D341Med (cell line): Measurements from ENCODE around the gene LRRFIP1.

Experiments
- DNase-seq: peaks from one replicate; pipeline ENCODE4 v3.0.0; 2012; ENCODE audit warnings: low spot score

Gene LRRFIP1

GRCh38 chr2:237618449-237618848 lies 8.9 kb upstream of the LRRFIP1 start:
- no peak for DNase-seq

DNA sequence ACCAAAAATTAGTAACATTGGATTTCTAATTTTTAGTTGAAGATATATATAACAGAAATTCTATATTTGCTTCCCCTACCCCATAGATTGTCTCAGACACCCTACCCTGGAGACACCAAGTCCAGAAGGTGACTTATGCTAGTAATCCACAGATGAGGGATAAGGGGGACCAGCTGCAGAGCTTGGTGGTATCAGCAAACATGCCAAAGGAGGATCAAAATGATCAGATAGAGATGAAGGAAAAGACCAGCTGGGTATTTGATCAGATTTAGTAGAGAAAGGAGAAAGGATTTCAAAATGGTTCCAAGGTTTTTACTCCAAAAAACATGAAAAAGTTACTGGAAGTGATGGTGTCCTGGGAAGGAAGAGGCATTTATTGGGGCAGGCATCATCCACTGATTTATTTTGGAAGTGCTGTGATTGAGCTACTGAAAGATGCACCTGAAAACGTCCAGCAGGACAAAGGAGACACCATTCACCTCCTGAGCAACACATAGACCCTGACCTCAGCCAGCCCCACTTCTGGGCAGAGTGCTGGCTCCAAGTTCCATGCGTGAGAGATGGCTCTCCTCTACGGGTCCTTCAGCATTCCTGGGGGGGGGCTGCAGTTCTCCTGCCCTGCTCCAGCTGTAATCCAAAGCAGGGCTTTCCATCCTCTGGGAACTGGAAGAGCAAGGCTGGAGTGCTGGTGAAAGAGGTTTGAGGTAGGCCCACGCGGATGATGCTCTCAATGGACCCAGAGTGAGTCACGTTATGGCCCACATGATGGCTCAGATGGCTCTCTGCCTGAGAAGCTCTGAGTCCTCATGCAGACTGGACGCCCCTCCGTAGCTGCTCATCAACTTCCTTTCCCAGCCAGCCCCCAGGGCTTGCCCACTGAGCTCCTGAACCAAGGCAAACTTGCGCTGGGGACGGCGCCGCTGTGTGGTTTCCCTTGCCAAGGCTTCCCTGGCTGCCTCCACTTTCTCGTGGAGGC lies 3.7 kb upstream of the LRRFIP1 start:
- no peak for DNase-seq

DNA sequence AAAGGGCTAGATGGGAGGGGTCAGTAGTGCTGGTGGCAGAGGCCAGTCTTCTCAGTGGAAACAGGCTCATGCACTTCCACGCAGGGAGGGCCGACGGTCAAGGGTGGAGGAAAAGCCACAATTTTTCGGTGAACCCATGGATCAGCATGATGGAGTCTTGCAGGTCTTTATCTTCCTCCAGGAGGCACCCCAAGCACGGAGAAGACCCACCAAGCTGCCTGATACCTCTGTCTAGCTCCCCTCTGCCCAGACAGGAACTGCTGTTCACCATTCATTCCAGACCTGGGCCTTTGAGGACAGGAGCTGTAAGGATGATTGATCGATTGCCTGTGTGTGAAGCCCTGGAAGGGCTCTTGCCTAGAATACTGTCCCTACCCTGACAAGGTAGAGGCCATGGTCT lies 2.8 kb upstream of the LRRFIP1 start:
- DNase-seq, result no peak

DNA sequence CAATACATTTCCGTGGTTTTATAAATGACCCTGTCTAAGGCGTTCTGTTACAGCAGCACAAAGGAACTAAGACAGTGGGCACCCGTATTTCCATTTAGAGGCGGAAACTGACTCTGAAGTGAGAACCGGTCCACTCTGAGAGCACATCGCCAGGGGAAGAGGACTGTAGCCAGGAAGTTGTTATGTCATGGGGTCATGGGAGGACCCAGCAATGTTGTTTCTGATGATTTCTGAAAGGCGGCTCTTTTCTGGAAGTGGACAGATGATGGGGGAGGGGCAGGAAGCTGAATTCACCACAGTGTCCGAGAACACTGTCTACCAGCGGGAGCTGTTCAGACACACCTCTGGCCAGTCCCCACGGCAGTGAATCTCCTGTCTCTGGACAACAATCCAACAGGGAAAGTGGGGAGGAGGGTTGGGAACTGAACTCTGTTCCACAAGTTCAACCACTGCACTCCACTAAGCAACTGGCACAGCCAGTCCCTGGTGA lies 2.1 kb upstream of the LRRFIP1 start:
- no peak for DNase-seq

GRCh38 chr2:237625777-237626176 lies 1.6 kb upstream of the LRRFIP1 start:
- DNase-seq, result no peak

DNA sequence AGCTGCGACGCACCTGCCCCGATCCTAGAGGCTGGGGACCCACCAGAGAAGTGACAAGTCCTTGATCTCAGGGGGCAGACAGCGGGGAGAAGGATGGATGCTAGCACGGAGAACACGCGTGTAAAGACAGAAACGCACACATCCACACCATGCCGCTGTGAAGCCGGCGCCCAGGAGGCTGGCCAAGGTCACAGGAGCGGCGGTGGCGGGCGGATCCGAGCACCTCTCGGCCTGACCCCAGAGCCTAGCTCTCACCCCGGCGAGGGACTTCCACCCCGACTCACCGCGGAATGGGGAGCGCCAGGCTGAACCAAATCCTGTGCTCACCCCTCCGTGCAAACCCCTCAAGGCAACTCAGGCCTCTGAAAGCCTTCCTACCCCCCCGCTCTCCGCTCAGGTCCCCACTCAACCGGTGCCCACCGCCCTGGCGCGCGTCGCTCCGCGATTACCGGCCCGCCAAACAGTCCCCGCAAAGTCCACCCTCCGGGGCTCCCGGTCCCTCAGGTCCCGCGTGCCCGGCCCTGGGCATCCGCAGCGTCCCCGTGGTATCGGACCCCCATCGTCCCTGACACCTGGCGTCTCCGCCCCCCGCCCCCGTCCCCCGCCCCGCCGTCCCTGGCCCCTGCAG lies 460 bp upstream of the LRRFIP1 start:
- DNase-seq, result no peak

- DNase-seq, result no peak
Measured at GRCh38 chr2:237628247-237629187, 1.1 kb downstream of the LRRFIP1 start.

- no peak for DNase-seq
Measured at GRCh38 chr2:237629188-237629534, 1.8 kb downstream of the LRRFIP1 start.

- no peak for DNase-seq
Measured at GRCh38 chr2:237629739-237630138, 2.4 kb downstream of the LRRFIP1 start.

GRCh38 chr2:237630216-237631000 lies 3.0 kb downstream of the LRRFIP1 start:
- no peak for DNase-seq

- DNase-seq, result no peak
Measured at GRCh38 chr2:237631007-237631785, 3.8 kb downstream of the LRRFIP1 start.

DNA sequence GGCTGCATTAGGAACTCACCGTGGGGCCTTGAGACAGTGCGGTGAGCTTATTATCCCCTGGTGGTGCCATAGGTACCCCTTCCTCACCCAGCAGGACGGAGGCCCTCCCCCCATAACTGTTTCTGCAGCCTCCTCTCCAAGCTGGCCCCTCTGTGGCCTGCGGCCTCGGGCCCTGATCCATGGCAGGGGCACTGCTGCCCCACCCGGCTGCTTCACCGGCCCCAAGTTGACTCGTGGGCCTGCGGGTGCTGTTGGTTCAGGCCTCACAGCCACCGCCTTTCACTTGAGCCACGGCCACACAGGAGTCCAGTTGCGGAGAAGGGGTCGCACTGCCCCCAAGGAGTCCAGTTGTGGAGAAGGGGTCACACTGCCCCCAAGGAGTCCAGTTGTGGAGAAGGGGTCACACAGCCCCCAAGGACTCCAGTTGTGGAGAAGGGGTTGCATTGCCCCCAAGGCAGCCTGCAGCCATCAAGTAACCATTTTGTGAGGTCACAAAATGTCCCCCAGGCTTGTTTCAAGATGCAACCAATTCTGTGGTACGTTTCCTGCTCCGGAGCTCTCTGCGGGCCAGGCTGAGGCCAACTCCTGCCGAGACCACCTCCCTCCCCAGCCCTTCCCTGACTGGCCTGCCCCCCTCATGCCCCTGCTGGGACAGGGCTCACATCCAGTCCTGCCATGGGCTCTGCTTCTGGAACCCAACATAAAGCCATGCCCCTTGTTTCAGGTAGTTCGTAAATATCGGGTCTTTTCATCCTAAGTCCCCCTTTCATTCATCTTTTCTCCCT lies 4.6 kb downstream of the LRRFIP1 start:
- DNase-seq, result no peak

- no peak for DNase-seq
Measured at GRCh38 chr2:237633061-237633561, 5.7 kb downstream of the LRRFIP1 start.

DNA sequence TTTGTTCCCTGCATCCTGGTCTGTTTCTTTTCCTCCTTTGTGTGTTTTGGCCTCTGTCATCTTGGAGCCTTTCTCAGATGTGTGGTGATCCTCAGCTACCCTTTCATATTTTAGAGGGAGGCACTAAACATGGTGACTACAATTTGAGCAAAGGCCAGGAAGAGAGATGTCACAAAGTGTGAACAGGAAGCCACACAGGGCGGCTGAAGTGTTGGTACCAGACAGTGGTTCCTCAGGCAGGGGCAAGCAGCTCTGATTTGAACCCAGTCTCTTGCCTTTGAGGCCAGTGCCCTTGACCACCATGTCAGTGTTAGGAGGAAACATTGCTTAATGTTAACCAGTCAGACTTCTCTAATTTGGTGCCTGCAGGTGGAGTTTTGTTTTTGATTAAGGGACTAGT lies 9.2 kb downstream of the LRRFIP1 start:
- DNase-seq, result no peak

GRCh38 chr2:237637429-237638135 lies 10.2 kb downstream of the LRRFIP1 start:
- no peak for DNase-seq

DNA sequence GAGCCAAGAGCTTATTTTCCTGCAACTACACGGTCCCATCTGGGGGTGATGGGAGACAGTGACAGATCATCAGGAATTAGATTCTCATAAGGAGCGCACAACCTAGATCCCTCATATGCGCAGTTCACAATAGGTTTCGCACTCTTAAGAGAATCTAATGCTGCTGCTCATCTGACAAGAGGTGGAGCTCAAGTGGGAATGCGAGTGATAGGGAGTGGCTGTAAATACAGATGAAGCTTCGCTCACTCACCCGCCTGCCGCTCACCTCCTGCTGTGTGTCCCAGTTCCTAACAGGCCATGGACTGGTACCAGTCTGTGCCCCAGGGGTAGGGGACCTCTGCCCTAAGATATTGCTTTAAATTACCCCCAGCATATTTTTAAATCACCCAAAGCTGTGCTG lies 10.8 kb downstream of the LRRFIP1 start:
- no peak for DNase-seq

GRCh38 chr2:237639052-237639835 lies 11.9 kb downstream of the LRRFIP1 start:
- DNase-seq, result no peak

DNA sequence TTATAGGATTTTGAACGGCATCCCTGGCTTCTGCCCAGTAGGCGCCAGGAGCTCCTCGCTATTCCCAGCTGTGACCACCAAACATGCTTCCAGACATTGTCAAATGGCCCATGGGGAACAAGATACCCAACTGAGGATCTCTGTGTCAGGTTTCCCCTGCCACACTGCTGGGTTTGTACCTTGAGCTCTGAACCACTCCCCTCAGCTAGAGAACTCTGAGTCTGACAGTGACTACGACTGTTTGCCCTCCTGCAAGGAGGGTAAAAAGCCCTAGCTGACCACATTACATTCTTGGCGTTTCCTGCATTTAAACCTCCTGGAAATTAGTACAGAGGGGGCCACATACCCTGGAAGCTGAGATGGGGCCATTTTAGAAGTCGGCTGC lies 12.4 kb downstream of the LRRFIP1 start:
- no peak for DNase-seq
